SKM-1 treated with dmso at 0.1 percent for 144 hours (cell line): ENCODE measurements around the gene PCED1B.
"Not testable (repeated sequence)": the region's sequence is repeated elsewhere in the genome, so short reads cannot be mapped to it uniquely, and the experiment has no call there.

Source experiments
- DNase-seq: peaks from one replicate; lab custom pipeline; 2025; ENCODE audit not compliant: unreplicated experiment; lab: John Stamatoyannopoulos, UW

PCED1B gene

DNA sequence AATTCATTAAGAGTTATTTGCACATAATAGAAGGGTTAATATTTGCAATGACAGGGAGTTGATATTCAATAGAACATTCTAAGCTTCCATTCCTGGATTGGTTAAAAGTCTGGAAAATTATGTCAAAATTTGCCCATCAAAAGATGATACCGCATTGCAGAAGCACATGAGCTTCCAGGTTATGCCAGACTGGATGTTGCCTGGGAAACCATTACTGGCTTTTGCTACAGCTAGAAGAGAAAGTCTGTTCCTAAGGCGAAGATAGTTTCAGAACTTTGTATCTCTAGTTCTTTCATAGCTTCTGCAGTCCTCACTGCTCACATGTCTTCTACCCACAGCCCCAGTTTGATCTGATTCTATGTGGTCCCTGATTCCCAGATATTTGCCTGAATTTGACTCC, 122.8 kb downstream of the PCED1B start:
- no peak for DNase-seq

DNA sequence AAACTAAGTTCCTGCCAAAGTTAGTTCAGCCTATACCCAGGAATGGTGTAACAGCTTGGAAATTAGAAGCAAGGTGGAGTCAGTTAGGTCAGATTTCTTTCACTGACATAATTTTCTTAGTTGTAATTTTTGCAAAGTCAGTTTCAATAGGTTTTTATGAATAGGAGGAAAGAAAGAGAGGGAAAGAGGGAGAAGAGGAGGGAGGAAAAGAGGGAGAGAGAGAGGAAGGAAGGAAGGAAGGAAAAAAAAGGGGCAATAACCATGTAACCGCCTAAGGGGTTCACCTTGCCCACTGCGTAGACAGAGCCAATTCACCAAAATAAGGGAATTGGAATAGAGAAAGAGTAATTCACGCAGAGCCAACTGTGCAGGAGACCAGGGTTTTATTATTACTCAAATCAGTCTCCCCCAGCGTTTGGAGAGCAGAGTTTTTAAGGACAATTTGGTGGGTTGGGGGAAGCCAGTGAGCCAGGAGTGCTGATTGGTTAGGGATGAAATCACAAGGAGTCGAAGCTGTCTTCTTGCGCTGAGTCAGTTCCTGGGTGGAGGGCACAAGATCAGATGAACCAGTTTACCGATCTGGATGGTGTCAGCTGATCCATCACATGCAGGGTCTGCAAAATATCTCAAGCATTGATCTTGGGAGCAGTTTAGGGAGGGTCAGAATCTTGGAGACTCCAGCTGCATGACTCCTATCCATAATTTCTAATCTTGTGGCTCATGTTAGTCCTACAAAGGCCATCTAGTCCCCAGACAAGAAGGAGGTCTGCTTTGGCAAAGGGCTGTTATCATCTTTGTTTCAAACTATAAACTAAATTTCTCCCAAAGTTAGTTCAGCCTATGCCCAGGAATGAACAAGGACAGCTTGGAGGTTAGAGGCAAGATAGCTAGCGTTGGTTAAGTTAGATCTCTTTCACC, 126.4 kb downstream of the PCED1B start:
- DNase-seq = no peak

DNA sequence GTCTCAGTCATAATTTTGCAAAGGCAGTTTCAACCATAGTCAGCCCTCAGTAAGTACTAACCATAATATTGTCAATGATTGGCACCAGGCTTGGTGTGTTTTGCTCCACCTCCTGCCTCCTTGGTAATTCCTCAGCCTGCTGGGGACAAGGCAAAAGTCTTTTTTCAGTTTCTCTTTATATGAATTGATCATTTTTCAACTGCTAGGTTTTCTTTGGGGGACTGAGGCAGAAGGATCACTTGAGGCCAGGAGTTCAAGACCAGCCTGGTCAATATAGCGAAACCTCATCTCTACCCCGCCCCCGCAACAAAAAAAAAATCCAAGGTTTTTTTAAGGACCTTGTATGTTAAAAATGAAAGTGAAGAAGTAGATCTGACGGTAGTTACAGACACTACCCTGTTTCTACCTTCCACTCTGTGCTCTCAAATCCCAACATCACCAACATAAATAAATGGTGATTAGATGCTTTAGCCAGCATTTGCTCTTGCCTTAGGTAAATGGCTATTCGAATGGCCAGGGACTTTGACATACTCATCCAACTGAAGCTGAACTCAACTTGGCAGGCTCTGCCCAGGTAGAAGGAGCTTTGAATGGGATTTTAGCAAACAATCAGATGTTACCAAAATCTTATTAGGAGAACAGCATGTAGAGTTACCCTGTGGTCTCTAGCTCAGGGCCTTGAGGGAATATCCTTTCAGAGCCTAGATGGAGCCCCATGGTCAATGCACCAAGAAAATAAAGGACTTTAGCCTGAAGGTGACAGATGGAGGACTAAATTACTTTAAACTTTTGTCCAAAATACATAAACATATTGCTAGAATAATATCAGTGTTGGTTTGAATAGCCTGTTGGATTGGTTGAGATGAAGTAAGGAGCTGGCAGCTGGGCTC, 127.3 kb downstream of the PCED1B start:
- no peak for DNase-seq

DNA sequence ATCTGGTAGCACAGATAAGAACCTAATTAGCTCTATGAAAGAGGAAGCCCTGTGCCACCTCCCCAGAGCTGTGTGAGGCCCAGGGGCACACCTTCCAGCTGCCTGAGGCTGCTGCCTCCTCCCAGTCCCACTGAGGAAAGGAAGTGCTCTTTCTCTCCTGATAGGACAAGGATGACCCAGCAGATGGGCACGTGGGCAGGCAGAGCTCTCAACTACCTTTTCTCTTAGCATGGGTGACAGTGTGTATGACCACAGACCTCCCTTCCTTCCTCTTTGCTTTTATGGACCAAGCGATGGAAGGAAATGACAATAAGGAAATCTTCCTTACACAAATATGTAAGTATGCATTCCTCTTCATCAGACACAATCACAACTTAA, 127.9 kb downstream of the PCED1B start:
- DNase-seq = peak; percentile 86

DNA sequence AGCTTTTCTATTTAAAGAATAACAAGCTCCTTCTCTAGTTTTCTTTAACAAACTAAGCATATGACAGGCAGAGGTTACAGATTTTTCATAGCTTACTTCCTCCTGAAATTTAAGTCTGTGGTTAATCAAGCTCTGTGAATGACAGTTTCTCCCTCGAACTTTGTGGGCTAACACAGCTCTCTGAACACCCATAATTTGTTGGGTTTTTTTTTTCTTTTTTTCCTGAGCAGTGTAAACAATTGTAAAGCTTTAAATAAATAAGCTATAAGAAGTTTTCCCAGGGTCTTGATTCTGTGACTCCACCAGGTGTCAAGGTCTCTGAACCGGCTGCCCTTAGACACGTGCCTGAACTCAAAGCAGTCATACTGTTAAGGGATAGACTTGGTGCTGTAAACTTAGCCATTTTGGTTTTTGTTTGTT, 128.4 kb downstream of the PCED1B start:
- no peak for DNase-seq

DNA sequence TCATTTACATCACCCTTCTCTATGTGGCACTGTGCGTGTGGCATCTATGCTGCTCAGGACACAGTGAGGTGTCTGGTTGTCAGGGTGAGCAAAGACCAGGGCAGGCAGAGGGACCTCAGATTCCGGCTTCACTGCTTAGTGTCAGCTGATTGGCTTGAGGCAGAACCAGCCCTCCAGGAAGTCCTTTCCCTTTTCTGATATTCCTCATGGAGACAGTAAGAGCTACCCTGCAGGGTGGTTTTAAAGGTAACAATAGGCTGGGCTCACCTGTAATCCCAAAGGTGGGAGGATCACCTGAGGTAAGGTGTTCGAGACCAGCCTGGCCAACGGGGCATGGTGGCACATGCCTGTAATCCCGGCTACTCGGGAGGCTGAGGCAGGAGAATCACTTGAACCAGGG, 129.6 kb downstream of the PCED1B start:
- no peak for DNase-seq

DNA sequence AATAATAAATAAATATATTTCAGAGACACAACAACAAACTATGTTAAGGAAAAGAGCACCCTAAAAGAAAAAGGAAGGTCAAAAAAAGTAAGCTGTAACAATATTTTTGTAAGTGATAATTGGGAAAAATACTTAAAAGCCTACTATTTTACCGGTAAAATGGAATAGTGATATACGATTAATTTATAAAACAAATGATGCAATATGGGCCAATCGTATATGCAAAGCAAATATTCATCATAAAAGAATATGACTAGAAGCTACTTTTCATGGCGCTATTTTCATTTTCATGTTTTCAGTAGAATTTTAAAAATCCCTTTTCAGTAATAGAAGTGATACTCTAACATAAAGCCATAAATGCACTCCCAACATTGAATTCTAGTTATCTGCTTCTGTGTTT, 131.4 kb downstream of the PCED1B start:
- no peak for DNase-seq

DNA sequence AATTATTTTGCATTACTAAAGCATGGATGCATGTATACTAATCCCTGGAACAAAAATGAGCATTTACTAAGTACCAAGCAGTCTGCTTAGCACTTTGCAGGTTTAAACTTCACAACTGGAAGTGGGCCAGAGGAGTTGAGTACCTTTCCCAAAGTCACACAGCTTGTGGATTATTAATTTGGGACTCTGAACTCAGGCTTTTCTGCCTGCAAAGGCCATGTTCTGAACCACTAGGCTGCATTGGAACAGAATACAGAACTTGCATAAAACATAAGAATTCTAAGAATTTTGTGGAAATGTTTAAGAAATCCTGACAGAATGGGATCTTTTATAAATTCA, 133.2 kb downstream of the PCED1B start:
- DNase-seq = no peak

DNA sequence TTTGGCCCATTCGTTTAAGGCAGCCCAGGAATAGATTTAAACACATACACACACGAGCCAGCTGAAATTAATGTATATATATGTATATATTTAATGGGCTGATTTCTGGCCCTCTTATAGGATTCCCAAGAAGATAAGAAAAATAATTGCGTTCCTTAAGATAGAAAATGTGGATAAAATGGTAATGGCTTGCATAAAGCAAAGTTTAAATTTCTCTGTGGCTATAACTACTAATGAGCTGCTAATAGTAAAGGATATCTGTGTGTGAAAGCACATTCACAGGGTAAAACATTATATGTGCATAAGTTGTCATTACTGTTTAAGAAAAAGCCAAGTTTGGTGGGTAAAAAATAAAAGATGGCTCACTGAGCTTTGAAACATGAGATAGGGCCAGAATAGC, 134.0 kb downstream of the PCED1B start:
- DNase-seq = no peak

DNA sequence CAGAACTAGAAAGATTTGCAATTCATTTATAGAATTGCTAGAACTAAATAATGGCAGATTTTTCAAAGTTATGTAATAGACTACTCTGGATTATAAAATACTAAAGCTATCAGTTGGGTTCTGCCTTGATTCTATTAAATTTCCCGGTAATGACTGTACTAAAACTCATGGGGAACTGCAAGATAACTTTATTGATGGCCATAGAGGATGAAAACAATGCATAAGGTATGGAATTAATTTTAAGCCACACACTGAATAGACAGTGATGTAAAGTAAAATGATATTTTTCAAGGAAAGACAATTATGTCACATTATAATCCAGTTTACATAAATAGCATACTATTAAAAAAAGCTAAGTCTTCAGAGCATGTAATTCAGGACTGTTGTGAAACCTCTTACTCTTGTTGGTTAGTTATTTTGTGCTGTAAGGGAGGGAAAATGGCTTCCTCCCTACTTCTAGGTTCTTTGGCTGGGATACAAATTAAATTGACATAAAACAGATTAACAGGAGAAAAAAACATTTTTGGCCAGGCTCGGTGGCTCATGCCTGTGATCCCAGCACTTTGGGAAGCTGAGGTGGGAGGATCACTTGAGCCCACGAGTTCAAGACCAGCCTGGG, 134.7 kb downstream of the PCED1B start:
- DNase-seq = no peak

DNA sequence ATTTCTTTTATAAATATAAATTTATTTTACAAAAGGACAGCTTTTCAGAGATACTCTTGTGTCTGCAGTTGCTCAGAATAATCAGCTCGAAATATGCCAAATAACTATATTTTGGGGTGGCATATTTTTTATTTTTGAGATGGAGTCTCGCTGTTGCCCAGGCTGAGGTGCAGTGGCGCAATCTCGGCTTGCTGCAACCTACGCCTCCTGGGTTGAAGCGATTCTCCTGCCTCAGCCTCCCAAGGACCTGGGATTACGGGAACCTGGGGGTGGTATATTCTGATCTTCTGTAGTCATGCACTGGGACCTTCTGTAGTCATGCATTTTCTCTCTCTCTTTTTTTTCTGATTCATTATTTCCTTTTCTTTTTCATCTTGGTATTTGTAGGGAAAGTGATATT, 135.3 kb downstream of the PCED1B start:
- no peak for DNase-seq

DNA sequence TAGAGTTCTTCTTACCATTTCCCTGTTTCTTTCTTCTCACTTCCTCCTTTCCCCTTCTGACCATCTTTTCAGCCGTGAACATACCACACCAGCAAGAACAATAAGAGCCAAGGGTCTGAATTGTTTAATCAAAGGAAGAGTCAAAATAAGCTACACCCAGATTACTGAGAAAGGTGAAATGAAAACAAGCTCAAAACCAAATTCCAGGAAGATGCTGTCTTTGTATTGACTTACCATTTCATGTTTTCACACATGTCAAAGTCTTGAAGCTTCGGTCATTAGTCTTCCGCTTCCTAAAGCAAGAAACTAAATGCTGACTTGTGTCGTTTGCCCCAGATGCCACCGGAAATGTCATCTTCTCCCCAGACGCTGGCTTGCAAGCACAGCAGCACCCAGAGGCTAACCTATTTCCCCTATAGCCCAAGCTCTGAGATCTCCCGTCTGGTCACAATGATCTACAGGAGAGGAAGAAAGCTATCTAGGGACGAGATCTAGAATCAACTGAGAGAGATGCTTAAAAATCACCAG, 136.8 kb downstream of the PCED1B start:
- peak; percentile 67 for DNase-seq

DNA sequence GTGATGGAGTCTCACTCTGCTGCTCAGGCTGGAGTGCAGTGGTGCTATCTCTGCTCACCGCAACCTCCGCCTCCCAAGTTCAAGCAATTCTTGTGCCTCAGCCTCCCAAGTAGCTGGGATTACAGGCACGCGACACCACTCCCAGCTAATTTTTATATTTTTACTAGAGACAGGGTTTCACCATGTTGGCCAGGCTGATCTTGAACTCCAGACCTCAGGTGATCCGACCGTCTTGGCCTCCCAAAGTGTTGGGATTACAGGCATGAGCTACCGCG, 138.1 kb downstream of the PCED1B start:
- DNase-seq = not testable (repeated sequence)

DNA sequence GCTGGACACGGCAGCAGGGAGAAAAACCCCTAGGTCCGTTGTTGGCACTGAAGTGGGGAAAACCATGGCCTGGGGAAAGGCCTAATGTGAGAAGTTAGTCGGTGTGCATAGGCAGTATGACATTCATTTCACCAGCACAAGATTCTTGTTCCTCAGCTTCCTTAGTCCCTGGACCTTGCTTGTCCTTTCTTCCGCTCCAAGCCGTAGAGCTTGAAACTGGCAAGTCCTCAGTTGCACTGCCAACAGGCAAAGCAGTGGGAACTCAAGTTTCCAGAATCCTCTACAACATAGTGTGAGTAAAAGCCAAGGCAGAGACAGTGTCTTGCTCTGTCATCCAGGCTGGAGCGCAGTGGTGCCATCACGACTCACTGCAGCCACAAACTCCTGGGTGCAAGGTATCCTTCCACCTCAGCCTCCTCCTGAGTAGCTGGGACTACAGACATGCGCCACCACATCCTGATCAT, 138.8 kb downstream of the PCED1B start:
- no peak for DNase-seq

DNA sequence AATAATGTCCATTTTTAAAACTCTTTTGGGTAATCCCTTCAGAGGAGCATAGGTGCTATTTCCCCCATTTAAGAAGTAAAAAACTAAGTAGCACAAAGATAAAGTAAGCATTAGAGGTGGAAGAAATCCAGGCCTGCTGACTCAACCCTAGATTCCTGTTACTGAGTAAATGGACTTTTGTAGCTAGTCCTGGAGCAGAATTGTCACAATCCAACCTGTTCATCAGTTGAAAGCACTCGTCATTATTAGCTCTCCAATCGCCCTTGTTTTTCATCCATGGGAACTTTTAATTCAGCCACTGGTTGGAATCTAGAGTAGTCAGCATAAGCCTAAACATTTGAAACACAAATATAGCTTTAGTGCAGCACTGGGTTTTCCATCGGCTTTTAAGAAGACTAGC, 139.8 kb downstream of the PCED1B start:
- DNase-seq = no peak

DNA sequence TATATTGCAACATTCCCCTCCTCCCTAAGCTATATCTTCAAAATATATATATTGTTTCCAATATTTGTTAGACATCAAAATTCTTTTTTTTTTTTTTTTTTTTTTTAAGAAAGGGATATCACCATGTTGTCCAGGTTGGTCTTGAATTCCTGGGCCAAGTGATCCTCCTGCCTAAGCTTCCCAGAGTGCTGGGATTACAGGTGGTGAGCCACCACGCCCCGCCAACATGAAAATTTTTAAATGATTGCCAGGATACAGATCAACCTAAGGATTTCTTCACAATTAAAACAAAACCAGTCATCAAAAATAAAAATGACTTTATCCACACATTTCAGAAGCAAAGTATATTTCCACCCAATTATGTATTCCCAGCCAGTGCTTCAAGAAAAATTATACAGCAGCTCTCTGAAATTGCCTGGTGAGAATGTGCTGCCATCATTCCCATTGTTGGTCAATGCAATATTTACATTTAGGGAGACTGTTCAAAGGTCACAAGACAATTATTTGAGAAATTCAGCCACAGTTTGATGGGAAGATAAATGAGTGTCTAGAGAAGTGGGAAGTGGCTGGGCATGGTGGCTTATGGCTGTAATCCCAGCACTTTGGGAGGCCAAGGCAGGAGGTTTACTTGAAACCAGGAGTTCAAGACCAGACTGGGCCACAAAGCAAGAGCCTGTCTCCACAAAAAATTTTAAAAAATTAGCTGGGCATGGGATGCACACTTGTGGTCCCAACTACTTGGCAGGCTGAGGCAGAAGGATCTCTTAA, 142.0 kb downstream of the PCED1B start:
- no peak for DNase-seq

DNA sequence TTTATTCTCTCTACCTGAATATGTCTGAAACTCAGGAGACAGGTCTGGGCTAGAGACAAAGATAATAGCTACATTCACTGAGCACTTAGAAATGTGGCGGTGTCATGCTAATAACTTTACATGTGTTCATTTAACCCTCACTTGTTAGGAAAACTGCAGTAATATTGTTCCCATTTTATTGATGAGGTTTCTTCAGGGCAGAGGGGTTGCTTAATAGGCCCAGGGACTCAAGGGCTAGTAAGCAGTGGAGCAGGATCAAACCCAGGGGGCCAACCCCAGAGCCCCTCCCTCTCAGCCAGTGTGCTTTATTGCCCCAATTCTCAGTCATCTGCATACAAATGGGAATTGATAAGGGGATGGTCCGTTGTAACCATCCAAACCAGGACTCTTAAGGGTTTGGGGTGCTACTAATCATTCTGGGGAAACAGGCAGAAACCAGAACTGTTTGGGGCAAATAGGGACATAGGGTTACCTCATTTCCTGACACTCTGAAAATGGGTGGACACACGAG, 143.2 kb downstream of the PCED1B start:
- no peak for DNase-seq

DNA sequence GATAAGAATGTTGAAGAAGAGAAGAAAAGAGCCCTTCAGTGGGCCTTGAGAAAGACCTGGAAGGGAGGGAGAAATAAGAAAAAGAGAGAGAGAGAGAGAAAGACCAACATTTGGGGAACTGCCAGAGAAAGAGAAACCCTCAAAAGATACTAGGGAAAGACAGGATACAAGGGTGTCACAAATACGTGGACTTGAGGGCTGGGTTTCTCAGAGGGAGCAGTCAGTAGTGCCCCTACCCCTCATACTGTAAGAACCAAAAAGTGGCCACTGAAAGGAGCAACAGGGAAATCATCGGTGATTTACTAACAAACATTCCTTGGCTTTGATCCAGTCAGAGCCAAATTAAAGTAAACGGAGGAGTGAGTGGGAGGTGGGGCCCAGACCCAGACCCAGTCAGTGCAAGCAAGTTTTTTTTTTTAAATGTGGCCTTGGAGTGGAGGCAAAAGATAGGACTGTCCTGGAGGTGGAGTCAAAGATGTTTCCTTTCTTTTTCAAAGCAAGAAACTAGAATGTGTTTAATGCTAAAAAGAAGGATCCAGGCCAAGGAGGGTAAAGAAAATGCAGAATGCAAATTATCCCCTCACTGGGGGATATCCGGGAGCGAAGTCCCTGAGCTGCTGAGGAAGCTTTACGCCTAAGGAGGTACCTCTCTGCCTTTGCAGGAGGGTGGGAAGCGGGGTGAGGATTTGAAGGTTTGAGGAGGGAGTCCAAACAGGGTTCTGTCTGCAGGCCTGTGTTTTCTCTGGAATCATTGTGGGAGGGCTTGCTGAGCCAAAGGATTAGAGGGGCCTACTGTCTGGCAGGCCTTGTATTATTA, 143.8 kb downstream of the PCED1B start:
- DNase-seq = no peak

DNA sequence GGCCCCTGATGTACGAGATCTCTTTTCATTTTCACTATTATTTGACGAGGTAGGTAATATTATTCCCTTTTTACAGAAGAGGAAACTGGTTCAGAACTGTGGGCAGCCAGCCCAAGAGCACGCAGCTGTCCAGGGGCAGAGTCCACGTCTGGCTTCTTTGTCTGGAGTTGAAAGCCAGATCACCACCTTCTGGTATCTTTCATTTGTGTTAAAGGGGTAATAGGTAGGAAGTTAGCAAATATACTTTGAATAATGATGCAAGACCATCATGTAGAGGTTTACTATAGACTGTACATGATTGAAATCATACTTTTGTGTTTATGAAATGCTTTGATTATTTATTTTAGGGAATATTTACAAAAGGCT, 144.4 kb downstream of the PCED1B start:
- DNase-seq = no peak

DNA sequence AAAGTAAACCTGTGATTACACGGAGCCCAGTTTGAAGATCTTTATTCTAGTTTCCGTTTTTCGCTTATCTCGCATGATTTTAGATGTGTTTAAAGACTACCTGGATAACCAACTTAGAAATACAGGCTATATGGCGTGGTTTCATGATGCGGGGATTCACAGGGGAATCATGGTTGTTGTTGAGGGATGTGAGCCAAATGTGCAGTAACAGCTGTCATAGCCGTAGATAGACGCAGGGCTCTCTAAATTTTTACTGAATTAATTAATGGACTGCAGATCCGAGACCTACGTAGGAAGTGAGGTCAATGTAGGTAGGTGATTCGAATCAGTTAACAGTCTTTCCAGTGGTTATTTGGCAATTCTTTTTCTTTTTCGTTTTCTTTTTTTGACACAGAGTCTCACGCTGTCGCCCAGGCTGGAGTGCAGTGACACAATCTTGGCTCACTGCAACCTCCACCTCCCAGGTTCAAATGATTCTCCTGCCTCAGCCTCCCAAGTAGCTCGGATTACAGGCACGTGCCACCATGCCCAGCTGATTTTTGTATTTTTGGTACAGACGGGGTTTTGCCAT, 145.2 kb downstream of the PCED1B start:
- DNase-seq = no peak
